Testis (tissue), 3 donors: ENCODE results near the gene RNF220. TPM values are rescaled to one million over a fixed set of nuclear protein-coding genes. Genes with fewer than 3 reads are reported as not detected.
A peak's percentile ranks its signal among the peaks of the same experiment; 100 is the strongest.

Experiments used
- DNase-seq: peaks from one replicate; pipeline ENCODE4 v3.0.0-alpha.2; 2019
- H3K27ac ChIP-seq, 2 donors: fragments of 200-600 bp; sonication (generic); one replicate each; pipeline ENCODE4 v1.5.1; 2019
- H3K27me3 ChIP-seq: fragments of 200-600 bp; sonication (generic); one replicate; pipeline ENCODE4 v1.5.1; 2019
- H3K36me3 ChIP-seq: fragments of 200-600 bp; sonication (generic); one replicate; pipeline ENCODE4 v1.5.1; 2017; ENCODE audit warnings: low read depth; ENCODE audit errors: missing control alignments
- H3K4me1 ChIP-seq: fragments of 200-600 bp; sonication (generic); one replicate; pipeline ENCODE4 v1.5.1; 2019
- H3K4me3 ChIP-seq, 2 donors: fragments of 200-600 bp; sonication (generic); one replicate each; pipeline ENCODE4 v1.5.1; 2017 to 2019
- H3K9me3 ChIP-seq: fragments of 200-600 bp; sonication (generic); one replicate; pipeline ENCODE4 v1.5.1; 2017
- POLR2A ChIP-seq: fragments of 450-650 bp; IDR thresholded peaks from one replicate; pipeline ENCODE4 v1.6.1; 2017; ENCODE audit warnings: antibody characterized with exemption, mild to moderate bottlenecking, moderate library complexity
- WGBS, 2 donors: methylation state at CpG; one replicate each; pipeline ENCODE4 v1.1.5; 2018; 5-methylcytosine and 5-hydroxymethylcytosine counted together
- intact Hi-C: fragments of 100-400 bp; cut with DNase I; formaldehyde crosslinking; loops from one replicate; pipeline ENCODE4 v1.15.1; 2023; ENCODE audit warnings: low total_unique reads
- polyA plus RNA-seq: library from polyadenylated mRNA; stranded (reverse); fragments of 350-450 nt; fragmentation: Illumina TruSeq; extraction: RNeasy Lipid Tissue Mini Kit (QIAGEN cat#74804); gene quantifications from one replicate; pipeline ENCODE4 v1.2.3, GENCODE V29; 2014; ENCODE audit warnings: low read depth, low replicate concordance; ENCODE audit not compliant: insufficient read depth
- total RNA-seq, 2 donors: library from RNA; depleted of rRNA; stranded (reverse); fragments of >200 nt; gene quantifications; one replicate each; pipeline ENCODE4 v1.2.3, GENCODE V29; 2016
- TF ChIP-seq, protein P1 (sequence below), 3 experiments: fragments of 450-650 bp in 2 of 3; fragments of 200-600 bp in 1 of 3; sonication (generic) in 1 of 3; IDR thresholded peaks; one replicate each; pipeline ENCODE4 v1.5.1; 2016 to 2019; ENCODE audit warnings: antibody characterized with exemption in 3 of 3, mild to moderate bottlenecking in 2 of 3, moderate library complexity in 1 of 3

Gene RNF220
- total and polyA plus RNA-seq, 3 donors from 2014 or later, result 99.3 to 148 (median 126) TPM

DNA sequence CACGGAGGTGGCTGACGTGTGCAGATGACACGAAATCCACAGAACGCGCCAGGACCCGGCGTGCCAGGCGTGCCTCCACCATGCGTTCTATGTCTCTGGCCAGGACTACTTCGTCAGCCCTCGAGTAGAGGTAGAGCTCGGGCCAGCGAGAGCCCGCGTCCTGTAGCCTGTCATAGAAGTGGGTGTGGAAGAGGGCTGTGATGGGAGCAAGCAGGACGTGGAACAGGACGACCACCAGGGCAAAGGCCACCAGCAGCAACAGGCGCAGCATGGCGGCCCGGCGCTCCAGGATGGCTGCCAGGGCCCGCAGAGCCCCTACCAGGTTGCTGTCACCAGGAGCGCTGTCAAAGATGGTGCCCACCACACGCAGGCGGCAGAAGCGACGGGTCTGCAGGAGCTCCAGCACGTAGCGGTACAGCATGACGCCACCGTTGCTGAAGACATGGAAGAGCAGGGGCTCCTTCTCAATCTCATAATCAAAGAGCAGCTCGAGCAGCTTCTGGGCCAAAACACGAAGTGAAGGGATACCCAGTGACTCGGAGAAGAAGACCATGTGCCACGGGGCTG lies 249.6 kb downstream of the RNF220 start:
- Histone ChIP-seq H3K27ac (no peak overlapping the region), H3K9me3 (no peaks in the 10 kb centered on the region), H3K36me3 (no peaks in the 10 kb centered on the region), H3K4me3 (no peak overlapping the region), H3K4me1 (no peaks in the 10 kb centered on the region), H3K27me3 (no peaks in the 10 kb centered on the region)
- DNase-seq, result no peak
- TF ChIP-seq, protein P1, sequence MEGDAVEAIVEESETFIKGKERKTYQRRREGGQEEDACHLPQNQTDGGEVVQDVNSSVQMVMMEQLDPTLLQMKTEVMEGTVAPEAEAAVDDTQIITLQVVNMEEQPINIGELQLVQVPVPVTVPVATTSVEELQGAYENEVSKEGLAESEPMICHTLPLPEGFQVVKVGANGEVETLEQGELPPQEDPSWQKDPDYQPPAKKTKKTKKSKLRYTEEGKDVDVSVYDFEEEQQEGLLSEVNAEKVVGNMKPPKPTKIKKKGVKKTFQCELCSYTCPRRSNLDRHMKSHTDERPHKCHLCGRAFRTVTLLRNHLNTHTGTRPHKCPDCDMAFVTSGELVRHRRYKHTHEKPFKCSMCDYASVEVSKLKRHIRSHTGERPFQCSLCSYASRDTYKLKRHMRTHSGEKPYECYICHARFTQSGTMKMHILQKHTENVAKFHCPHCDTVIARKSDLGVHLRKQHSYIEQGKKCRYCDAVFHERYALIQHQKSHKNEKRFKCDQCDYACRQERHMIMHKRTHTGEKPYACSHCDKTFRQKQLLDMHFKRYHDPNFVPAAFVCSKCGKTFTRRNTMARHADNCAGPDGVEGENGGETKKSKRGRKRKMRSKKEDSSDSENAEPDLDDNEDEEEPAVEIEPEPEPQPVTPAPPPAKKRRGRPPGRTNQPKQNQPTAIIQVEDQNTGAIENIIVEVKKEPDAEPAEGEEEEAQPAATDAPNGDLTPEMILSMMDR (IDR thresholded peaks at IDR 0.05), result no peak
- TF ChIP-seq POLR2A, result no peak
- intact Hi-C loops, result no loop called here
- WGBS, 2 donors, result 92% methylated on average over 29 to 35 of the region's 35 CpGs

DNA sequence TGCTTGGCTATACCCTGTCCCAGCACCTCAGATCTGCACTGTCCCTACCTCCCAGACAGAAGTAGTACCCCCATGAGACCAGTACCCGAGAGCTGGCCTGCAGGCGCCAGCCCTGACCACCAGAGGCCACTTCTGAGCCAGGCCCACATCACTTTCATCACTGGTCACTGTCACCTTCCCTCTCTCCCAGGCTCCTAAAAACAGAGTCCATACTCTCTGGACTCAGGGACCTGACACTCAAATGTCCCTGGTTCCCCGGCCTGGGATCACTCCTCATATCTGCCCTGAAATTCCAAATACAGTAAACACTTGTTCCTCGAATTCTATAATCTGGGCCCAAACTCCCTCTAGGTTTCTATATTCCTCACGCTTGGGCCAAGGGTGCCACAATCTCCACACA lies 250.6 kb downstream of the RNF220 start:
- H3K9me3 ChIP-seq, result no peaks in the 10 kb centered on the region
- no peaks in the 10 kb centered on the region for H3K36me3 ChIP-seq
- TF ChIP-seq, protein P1 (IDR thresholded peaks at IDR 0.05), result peak; percentile 54 to 66 (median 61)
- TF ChIP-seq POLR2A, result no peak
- H3K4me3 ChIP-seq, result no peak overlapping the region
- no peak overlapping the region for H3K27ac ChIP-seq
- peak; percentile 41 for DNase-seq
- H3K4me1 ChIP-seq, result peaks cover 4% of the 10 kb centered on the region
- no peaks in the 10 kb centered on the region for H3K27me3 ChIP-seq
- 71 to 78% methylated on average over 5 of the region's 5 CpGs for WGBS, 2 donors
- intact Hi-C loops, result no loop called here

DNA sequence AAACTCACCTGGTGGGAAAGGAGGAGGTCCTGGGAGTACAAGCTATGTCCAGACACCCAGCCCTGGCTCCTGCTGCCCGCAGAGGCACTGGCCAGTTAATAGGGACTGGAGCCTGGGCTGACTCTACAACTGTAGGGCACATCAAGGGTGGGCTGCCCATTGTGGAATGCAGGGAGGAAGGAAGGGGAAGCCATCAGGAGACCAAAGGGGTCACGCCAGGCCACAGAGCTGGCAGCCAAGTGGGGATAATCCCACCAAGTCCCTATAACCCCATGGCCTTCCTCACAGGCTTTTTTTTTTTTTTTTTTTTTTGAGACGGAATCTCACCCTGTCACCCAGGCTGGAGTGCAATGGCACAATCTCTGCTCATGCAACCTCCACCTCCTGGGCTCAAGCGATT lies 254.5 kb downstream of the RNF220 start:
- Histone ChIP-seq H3K4me3 (no peak overlapping the region), H3K27me3 (no peaks in the 10 kb centered on the region), H3K27ac (no peak overlapping the region), H3K36me3 (no peaks in the 10 kb centered on the region), H3K9me3 (no peaks in the 10 kb centered on the region), H3K4me1 (peaks cover 4% of the 10 kb centered on the region)
- no peak for TF ChIP-seq POLR2A
- TF ChIP-seq, protein P1 (IDR thresholded peaks at IDR 0.05), result no peak
- intact Hi-C loops, result no loop called here
- 91 to 98% methylated on average over 4 of the region's 4 CpGs for WGBS, 2 donors
- DNase-seq, result no peak

DNA sequence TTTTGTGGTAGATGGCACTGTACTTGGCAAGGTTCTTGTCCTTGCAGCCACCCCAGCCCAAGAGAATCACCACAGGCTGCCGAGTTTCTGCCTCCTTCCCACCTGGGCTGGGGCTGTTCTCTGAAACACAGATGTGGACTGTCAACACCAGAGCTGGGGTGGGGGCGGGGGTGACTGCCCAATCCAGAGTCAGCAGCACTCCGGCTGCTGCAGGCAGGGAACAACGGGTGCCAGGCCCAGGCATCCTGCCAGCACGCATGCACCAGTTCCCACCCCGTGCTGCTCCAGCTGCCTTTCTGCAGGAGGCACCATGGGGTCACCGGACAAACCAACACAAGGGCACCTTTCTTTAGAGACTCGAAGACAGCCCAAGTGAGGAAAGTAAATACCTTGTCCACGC lies 255.1 kb downstream of the RNF220 start:
- intact Hi-C loops, result no loop called here
- 52 to 88% methylated on average over 2 to 9 of the region's 9 CpGs for WGBS, 2 donors
- Histone ChIP-seq H3K36me3 (no peaks in the 10 kb centered on the region), H3K4me3 (no peak overlapping the region), H3K27ac (no peak overlapping the region), H3K27me3 (no peaks in the 10 kb centered on the region), H3K9me3 (no peaks in the 10 kb centered on the region), H3K4me1 (peaks cover 4% of the 10 kb centered on the region)
- DNase-seq, result peak; percentile 77
- TF ChIP-seq POLR2A, result no peak
- TF ChIP-seq, protein P1 (IDR thresholded peaks at IDR 0.05), result no peak
